PC-3 (cell line): ENCODE data around the gene IQSEC1.

ENCODE experiments used
- CTCF ChIP-seq: fragments of 300-600 bp; sonication (generic); conservative IDR thresholded peaks from 2 replicates; pipeline ENCODE4 v1.5.1; 2017; ENCODE audit warnings: antibody characterized with exemption, low read depth, mild to moderate bottlenecking, low read length
- EZH2 ChIP-seq: fragments of 300-600 bp; sonication (generic); IDR thresholded peaks from one replicate; pipeline ENCODE4 v1.6.1; 2017; ENCODE audit warnings: antibody characterized with exemption, mild to moderate bottlenecking, low read length; ENCODE audit not compliant: unreplicated experiment

- TF ChIP-seq CTCF (no peak), EZH2 (no peak)
Measured at GRCh38 chr3:13073326-13074005, at the start of gene IQSEC1.
